Thoracic aorta (tissue), 2 donors: ENCODE data around the gene CDHR3. TPM values are rescaled to one million over a fixed set of nuclear protein-coding genes. Genes with fewer than 3 reads are reported as not detected.

Experiments used
- ATAC-seq: fragments of 150-250 bp; one replicate; pipeline ENCODE4 v1.8.0; 2017; ENCODE audit warnings: low read depth; ENCODE audit not compliant: insufficient number of reproducible peaks, low FRiP score
- DNase-seq: peaks from one replicate; pipeline ENCODE4 v3.0.0-alpha.2; 2020; ENCODE audit warnings: low spot score
- H3K27ac ChIP-seq, 2 donors: fragments of 200-600 bp; sonication (generic); 1 replicate in 1 of 2; 2 replicates in 1 of 2; pipeline ENCODE4 v1.5.1; 2016; ENCODE audit warnings: mild to moderate bottlenecking in 2 of 2, moderate library complexity in 2 of 2
- H3K27me3 ChIP-seq: fragments of 200-600 bp; sonication (generic); replicated peaks from 2 replicates; pipeline ENCODE4 v1.6.0; 2016; ENCODE audit warnings: mild to moderate bottlenecking; ENCODE audit not compliant: insufficient read depth
- H3K36me3 ChIP-seq: fragments of 200-600 bp; sonication (generic); one replicate; pipeline ENCODE4 v1.5.1; 2016
- H3K4me1 ChIP-seq, 2 donors: fragments of 200-600 bp; sonication (generic); 1 replicate in 1 of 2; 2 replicates in 1 of 2; pipeline versions ENCODE4 v1.5.1 to v1.6.0; 2016; ENCODE audit warnings: low read depth in 2 of 2, mild to moderate bottlenecking in 1 of 2; ENCODE audit not compliant: control insufficient read depth in 1 of 2
- H3K4me3 ChIP-seq: fragments of 200-600 bp; sonication (generic); 2 replicates; pipeline ENCODE4 v1.5.1; 2016; ENCODE audit warnings: mild to moderate bottlenecking
- H3K9me3 ChIP-seq: fragments of 200-600 bp; sonication (generic); 2 replicates; pipeline ENCODE4 v1.5.1; 2016
- total RNA-seq, 2 donors: library from RNA; depleted of rRNA; stranded (reverse); fragments of >200 nt; gene quantifications; one replicate each; pipeline versions ENCODE4 v1.1.0 to v1.2.3, GENCODE V29; 2016
- TF ChIP-seq, protein P1 (sequence below): fragments of 200-600 bp; sonication (generic); IDR thresholded peaks from one replicate; pipeline ENCODE4 v1.5.1; 2019; ENCODE audit warnings: antibody characterized with exemption

The CDHR3 gene
- total RNA-seq, 2 donors from 2014 or later, result 1.5 to 8.7 TPM

GRCh38 chr7:106015381-106016218, 52.5 kb downstream of the CDHR3 start:
- ATAC-seq, result no peak

GRCh38 chr7:106016331-106016730, 53.3 kb downstream of the CDHR3 start:
- H3K4me3 ChIP-seq, result no peak overlapping the region
- H3K36me3 ChIP-seq, result no peaks in the 10 kb centered on the region
- H3K9me3 ChIP-seq, result no peaks in the 10 kb centered on the region
- no peak for ATAC-seq
- DNase-seq, result no peak
- no peaks in the 10 kb centered on the region for H3K4me1 ChIP-seq
- H3K27ac ChIP-seq, result no peak overlapping the region
- H3K27me3 ChIP-seq, result no peaks in the 10 kb centered on the region
- TF ChIP-seq, protein P1, sequence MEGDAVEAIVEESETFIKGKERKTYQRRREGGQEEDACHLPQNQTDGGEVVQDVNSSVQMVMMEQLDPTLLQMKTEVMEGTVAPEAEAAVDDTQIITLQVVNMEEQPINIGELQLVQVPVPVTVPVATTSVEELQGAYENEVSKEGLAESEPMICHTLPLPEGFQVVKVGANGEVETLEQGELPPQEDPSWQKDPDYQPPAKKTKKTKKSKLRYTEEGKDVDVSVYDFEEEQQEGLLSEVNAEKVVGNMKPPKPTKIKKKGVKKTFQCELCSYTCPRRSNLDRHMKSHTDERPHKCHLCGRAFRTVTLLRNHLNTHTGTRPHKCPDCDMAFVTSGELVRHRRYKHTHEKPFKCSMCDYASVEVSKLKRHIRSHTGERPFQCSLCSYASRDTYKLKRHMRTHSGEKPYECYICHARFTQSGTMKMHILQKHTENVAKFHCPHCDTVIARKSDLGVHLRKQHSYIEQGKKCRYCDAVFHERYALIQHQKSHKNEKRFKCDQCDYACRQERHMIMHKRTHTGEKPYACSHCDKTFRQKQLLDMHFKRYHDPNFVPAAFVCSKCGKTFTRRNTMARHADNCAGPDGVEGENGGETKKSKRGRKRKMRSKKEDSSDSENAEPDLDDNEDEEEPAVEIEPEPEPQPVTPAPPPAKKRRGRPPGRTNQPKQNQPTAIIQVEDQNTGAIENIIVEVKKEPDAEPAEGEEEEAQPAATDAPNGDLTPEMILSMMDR, result no peak

More at GRCh38 chr7:106015381-106016218, 52.5 kb downstream of the CDHR3 start:
- Histone ChIP-seq H3K4me1 (no peaks in the 10 kb centered on the region), H3K36me3 (no peaks in the 10 kb centered on the region), H3K4me3 (no peak overlapping the region), H3K27ac (no peak overlapping the region), H3K9me3 (no peaks in the 10 kb centered on the region), H3K27me3 (no peaks in the 10 kb centered on the region)
- no peak for DNase-seq
- TF ChIP-seq, protein P1, result no peak

- H3K4me1 ChIP-seq, result no peaks in the 10 kb centered on the region
- no peak for ATAC-seq
- TF ChIP-seq, protein P1, result no peak
- no peaks in the 10 kb centered on the region for H3K36me3 ChIP-seq
- H3K27ac ChIP-seq, result no peak overlapping the region
- no peak for DNase-seq
- no peaks in the 10 kb centered on the region for H3K9me3 ChIP-seq
- H3K4me3 ChIP-seq, result no peak overlapping the region
- H3K27me3 ChIP-seq, result no peaks in the 10 kb centered on the region
These were observed 54.6 kb downstream of the CDHR3 start for GRCh38 chr7:106017657-106018056.

GRCh38 chr7:106018566-106019469, 55.8 kb downstream of the CDHR3 start:
- TF ChIP-seq, protein P1, result no peak
- no peaks in the 10 kb centered on the region for H3K36me3 ChIP-seq
- no peaks in the 10 kb centered on the region for H3K27me3 ChIP-seq
- no peak for ATAC-seq
- no peak overlapping the region for H3K27ac ChIP-seq
- no peaks in the 10 kb centered on the region for H3K9me3 ChIP-seq
- no peak overlapping the region for H3K4me3 ChIP-seq
- H3K4me1 ChIP-seq, result no peaks in the 10 kb centered on the region
- DNase-seq, result no peak

DNA sequence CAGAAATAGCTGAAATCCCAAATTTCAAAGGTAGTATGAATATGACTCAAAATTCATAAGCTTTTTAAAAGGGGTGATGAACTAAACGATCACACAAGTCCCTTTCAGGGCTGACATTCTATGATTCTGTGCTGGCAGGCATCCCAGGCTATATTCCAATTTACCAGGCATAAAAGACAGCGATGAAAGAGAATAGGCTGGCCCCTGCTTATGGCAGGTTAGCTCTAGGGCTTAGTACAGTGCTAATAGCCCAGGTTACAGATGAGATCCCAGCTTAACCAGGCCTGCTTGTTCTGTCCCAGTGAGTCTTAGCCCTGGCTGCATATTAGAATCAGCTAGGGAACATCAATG, 56.4 kb downstream of the CDHR3 start:
- no peak overlapping the region for H3K4me3 ChIP-seq
- no peak for ATAC-seq
- TF ChIP-seq, protein P1, result no peak
- H3K27ac ChIP-seq, result no peak overlapping the region
- DNase-seq, result no peak
- no peaks in the 10 kb centered on the region for H3K9me3 ChIP-seq
- H3K4me1 ChIP-seq, result no peaks in the 10 kb centered on the region
- no peaks in the 10 kb centered on the region for H3K36me3 ChIP-seq
- no peaks in the 10 kb centered on the region for H3K27me3 ChIP-seq
